HG02852 (cell line): ENCODE measurements around the gene MCTP1.

ENCODE experiments used
- ATAC-seq: cut with Tn5 transposase; IDR thresholded peaks from one replicate; pipeline ENCODE4 v1.9.1; 2021; ENCODE audit warnings: mild to moderate bottlenecking, moderate library complexity; ENCODE audit not compliant: unreplicated experiment

Gene MCTP1

GRCh38 chr5:94674490-94675382 lies 610.2 kb downstream of the MCTP1 start:
- ATAC-seq = no peak

- no peak for ATAC-seq
Measured at GRCh38 chr5:94672746-94673145, 612.1 kb downstream of the MCTP1 start.

DNA sequence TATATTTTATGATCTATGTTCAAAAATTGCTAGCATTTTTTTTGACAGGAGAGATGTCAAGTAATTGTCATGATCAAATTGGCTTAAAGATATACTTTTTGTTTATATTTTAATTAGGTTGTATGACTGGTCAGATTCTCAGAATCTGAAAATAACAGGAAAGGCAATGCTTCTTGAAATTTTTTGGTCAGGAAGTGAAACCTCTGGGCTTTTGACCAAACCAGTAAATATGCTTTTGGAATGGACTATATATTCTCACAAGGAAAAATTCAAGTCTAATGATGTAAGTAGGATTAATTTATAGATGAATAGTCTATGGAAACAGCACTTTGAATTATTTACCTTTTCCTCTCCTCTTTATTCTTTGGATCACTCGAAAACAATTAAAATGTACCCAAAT lies 614.2 kb downstream of the MCTP1 start:
- no peak for ATAC-seq

GRCh38 chr5:94667937-94668336 lies 617.0 kb downstream of the MCTP1 start:
- ATAC-seq = no peak

GRCh38 chr5:94661086-94661485 lies 623.8 kb downstream of the MCTP1 start:
- no peak for ATAC-seq

DNA sequence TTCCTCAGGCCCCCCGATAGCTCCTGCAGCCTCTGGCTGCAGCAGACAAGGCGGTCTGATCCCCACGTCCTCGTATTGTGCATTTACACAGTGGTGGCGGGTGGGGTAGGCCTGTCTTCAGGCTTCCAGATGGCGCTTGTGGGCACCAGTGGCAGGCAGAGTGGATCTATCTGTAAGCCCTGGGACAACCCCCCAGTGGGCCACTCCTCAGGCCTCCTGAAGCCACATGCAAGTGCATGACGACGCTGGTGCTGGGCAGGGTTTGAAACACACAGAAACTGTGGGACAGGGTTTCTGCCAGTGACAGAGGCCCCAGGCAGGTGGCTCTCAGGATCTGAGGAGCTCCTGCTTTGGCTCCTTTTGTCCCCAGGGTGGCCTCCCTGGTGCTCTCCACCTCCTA lies 624.4 kb downstream of the MCTP1 start:
- ATAC-seq = no peak

GRCh38 chr5:94658272-94658671 lies 626.6 kb downstream of the MCTP1 start:
- ATAC-seq = no peak
